Measurements from ENCODE around the gene UBTD1.
"Not testable (repeated sequence)": the region's sequence is repeated elsewhere in the genome, so short reads cannot be mapped to it uniquely, and the experiment has no call there.

UBTD1 gene

GRCh38 chr10:97540669-97541500 is 42.2 kb downstream of the UBTD1 start:
- DNase-seq: no peak

DNA sequence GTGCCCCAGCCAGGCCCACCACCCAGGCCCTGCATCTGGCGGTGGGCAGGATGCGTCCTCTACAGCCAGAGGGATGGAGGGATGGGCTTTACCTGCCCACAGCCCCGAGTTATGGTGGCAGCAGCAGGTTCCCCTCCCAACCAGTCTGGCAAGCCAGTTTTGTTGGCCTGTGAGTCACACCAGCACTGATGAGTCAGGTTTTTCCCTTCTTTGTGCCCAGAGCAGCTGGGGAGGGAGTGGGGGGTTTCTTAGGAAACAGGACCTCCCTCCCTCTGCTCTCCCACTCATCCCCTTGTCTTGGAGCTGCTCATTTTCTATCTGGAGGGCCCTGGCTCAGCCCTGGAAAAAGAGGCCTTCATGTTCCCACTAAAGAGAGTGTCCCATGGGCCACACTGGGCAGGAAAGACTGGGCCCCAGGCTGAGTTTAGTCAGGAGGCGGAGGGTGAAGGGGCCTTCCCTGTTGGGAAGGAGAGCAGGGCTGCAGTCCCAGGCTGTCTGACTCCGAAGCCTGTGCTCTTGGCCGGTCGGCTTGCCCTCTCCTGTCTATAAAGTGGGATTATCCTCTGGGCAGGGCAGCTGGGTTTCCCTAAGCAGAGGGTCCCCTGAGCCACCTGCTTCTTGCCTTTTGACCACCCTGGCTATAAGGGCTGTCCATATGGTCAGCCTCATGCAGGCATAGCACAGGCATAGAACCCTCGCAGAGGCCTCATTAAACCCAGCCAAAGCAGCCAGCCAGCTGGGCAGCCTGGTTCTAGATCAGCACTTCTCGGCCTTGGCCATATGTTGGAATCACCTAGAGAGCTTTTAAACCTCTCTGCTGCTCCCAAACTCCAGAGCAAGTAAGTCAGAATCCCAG is 43.7 kb downstream of the UBTD1 start:
- no peak for DNase-seq

GRCh38 chr10:97543025-97543546 is 44.4 kb downstream of the UBTD1 start:
- DNase-seq: no peak

- no peak for DNase-seq
Observed at GRCh38 chr10:97546456-97547270, 47.9 kb downstream of the UBTD1 start.

GRCh38 chr10:97547271-97547600 is 48.5 kb downstream of the UBTD1 start:
- no peak for DNase-seq

DNA sequence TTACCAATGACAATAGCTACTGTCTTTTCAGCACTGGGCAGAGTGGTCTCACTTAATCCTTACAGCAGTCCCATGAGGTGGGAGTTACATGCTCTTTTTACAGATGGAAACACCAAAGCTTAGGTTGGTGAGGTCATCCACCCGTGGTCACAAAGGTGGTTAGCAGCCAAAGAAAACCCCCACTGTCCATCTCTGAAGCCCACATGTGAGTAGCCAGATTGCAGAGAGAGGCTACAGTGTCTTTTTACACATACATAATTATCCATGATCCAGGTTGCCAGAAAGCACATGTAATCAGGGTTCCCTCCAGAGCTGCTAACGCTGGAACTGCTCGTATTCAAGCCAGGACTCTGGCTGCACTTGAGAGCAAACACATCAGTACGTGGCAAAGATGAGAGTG is 49.2 kb downstream of the UBTD1 start:
- DNase-seq: no peak

GRCh38 chr10:97548828-97549455 is 50.2 kb downstream of the UBTD1 start:
- DNase-seq: no peak

- no peak for DNase-seq
Observed at GRCh38 chr10:97549587-97550322, 51.0 kb downstream of the UBTD1 start.

DNA sequence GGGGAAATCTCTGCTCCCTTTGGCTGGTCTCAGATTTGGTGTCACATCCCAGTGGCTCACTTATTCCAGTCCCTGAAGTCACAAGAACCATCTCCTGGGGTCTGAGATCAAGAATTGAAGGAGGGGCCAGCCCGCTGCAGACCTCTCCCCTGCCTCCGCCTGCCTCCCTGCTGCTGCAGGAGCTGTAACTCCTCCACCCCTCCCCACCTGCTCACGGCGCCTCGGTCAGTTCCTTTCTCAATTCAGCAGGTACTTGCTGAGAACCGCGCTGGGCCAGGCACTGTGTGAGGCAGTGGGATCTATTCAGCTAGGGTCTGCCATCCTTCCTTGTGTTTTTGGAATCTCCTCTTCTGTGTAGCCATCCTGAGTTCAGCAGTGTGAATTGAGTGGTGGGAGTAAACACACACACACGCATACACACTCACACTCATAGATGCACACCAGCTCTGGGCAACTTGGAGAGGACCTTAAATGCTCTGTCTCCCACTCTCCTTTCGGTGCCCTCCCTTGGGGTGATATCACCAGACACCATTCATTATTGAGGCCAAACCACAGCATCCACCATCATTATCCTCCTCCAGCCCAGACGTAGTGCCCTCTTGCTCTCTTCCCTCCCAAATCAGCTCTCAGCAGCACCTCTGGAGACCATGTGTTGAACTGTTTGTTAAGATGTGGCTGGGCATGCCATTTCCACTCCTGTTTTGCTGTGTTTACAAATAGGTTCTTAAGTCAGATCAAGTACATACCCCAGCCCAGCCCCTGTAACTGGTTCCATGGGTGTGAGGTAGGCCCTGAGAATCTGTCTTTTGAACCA is 51.8 kb downstream of the UBTD1 start:
- DNase-seq: no peak

GRCh38 chr10:97551271-97551670 is 52.5 kb downstream of the UBTD1 start:
- no peak for DNase-seq

DNA sequence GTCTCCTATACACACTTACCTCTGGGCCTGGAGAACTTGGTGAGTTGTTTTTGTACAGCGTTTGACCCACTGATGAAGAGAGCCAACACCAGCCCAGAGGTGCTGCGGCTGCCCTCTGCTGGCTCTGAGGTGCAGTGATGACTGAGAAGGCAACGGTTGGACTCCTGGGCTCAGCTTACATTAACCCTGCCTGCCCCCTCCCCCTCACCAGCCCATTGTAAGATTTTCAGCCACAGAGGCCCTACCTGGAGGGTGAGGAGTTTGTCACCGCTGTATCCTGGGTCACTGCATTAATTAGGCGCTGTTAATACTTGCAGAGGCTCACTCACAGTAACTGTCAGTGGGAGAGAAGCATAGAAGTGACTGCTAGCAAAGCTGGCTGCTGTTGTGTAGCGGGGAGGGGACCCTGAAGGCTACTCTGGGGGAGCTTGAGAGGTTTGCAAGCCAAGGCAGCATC is 54.9 kb downstream of the UBTD1 start:
- peak; percentile 33 for DNase-seq

- DNase-seq: not testable (repeated sequence)
Observed at GRCh38 chr10:97554336-97554735, 55.6 kb downstream of the UBTD1 start.

GRCh38 chr10:97555541-97555940 is 56.8 kb downstream of the UBTD1 start:
- not testable (repeated sequence) for DNase-seq

- not testable (repeated sequence) for DNase-seq
Observed at GRCh38 chr10:97560731-97561381, 62.1 kb downstream of the UBTD1 start.

DNA sequence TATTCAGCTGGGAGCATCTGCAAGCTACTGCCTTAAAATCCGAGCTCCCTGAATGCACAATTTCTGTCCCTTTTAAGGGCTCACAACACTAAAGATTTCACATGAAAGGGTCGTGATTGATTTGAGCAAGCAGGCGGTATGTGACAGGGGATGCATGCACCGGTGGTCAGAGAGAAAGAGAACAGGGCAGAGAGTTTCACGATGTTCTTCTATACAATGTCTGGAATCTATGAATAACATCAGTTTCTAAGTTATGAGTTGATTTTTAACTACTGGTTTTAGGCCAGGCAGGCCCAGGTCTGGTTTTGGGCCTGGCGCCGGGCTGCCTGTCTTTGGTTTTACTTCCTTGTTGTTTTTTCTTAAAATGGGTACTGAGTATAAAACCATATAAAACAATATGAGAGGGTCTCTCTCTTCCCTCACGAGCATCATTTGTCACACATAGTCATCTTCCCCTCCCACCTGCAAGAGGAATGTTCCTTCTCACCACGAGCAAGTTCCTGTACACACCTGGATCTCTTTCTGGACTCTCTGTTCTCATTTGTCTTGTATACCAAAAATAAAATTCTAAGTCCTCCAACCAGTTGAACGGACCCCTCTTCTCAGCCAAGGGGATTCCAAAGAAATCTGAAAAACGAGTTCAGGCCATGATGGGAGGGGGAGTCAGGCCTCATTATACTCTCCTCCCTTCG is 62.8 kb downstream of the UBTD1 start:
- DNase-seq: not testable (repeated sequence)

GRCh38 chr10:97562329-97562728 is 63.6 kb downstream of the UBTD1 start:
- not testable (repeated sequence) for DNase-seq

GRCh38 chr10:97563337-97563736 is 64.6 kb downstream of the UBTD1 start:
- DNase-seq: no peak

DNA sequence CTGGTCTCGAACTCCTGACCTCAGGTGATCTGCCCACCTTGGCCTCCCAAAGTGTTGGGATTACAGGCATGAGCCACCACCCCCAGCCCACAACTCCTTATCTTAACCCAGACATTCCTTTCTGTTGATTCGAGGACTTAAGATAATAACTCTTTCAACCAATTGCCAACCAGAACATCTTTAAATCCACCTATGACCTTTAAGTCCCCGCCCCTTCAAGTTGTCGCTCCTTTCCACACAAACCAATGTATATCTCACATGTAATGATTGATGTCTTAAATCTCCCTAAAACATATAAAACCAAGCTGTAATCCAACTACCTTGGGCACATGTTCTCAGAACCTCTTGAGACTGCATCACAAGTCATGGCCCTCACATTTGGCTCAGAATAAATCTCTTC is 66.1 kb downstream of the UBTD1 start:
- no peak for DNase-seq

GRCh38 chr10:97566336-97566996 is 67.7 kb downstream of the UBTD1 start:
- DNase-seq: no peak

Data from NCI-H1092 treated with DMSO at 0.1 percent for 48 hours (cell line).